Measurements from ENCODE around the gene SIGLEC7.

SIGLEC7 gene

GRCh38 chr19:51124216-51124615 lies 17.9 kb upstream of the SIGLEC7 start:
- TF ChIP-seq, protein P1, sequence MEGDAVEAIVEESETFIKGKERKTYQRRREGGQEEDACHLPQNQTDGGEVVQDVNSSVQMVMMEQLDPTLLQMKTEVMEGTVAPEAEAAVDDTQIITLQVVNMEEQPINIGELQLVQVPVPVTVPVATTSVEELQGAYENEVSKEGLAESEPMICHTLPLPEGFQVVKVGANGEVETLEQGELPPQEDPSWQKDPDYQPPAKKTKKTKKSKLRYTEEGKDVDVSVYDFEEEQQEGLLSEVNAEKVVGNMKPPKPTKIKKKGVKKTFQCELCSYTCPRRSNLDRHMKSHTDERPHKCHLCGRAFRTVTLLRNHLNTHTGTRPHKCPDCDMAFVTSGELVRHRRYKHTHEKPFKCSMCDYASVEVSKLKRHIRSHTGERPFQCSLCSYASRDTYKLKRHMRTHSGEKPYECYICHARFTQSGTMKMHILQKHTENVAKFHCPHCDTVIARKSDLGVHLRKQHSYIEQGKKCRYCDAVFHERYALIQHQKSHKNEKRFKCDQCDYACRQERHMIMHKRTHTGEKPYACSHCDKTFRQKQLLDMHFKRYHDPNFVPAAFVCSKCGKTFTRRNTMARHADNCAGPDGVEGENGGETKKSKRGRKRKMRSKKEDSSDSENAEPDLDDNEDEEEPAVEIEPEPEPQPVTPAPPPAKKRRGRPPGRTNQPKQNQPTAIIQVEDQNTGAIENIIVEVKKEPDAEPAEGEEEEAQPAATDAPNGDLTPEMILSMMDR (IDR thresholded peaks at IDR 0.05; ENCODE audit: low read depth, low read length), result no peak
- DNase-seq (ENCODE audit: extremely low read depth, low read depth), result no peak

DNA sequence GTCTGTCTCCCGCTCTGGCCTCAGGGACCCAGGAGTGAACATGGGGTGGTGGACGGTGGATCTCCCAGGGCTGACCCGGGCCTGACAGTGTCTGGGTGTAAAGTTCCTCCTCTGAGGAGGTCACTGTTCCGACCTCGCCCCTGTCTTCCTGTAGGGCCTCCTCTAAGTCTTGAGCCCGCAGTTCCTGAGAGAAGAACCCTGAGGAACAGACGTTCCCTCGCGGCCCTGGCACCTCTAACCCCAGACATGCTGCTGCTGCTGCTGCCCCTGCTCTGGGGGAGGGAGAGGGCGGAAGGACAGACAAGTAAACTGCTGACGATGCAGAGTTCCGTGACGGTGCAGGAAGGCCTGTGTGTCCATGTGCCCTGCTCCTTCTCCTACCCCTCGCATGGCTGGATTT lies 17.4 kb upstream of the SIGLEC7 start, which contains the start of gene SIGLEC9:
Gene SIGLEC9, plus strand, starts transcription at position 178 of the 400 bp plus-strand sequence. Its CDS starts 69 bp downstream, at position 247.
- TF ChIP-seq, protein P1 (IDR thresholded peaks at IDR 0.05; ENCODE audit: low read depth, low read length), result no peak
- DNase-seq (ENCODE audit: extremely low read depth, low read depth), result no peak

- TF ChIP-seq, protein P1 (IDR thresholded peaks at IDR 0.05; ENCODE audit: low read depth, low read length), result no peak
- DNase-seq (ENCODE audit: extremely low read depth, low read depth), result no peak
Measured at GRCh38 chr19:51125421-51126075, 16.6 kb upstream of the SIGLEC7 start.

DNA sequence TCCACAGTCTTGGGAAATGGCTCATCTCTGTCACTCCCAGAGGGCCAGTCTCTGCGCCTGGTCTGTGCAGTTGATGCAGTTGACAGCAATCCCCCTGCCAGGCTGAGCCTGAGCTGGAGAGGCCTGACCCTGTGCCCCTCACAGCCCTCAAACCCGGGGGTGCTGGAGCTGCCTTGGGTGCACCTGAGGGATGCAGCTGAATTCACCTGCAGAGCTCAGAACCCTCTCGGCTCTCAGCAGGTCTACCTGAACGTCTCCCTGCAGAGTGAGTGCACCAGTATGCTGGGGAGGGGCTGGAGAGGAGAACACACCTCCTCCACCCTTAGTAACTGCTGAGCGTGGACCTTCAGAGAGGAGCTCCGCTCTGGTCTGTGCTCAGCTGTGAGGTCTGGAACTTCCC lies 15.1 kb upstream of the SIGLEC7 start:
- TF ChIP-seq, protein P1 (IDR thresholded peaks at IDR 0.05; ENCODE audit: low read depth, low read length), result no peak
- no peak for DNase-seq (ENCODE audit: extremely low read depth, low read depth)

DNA sequence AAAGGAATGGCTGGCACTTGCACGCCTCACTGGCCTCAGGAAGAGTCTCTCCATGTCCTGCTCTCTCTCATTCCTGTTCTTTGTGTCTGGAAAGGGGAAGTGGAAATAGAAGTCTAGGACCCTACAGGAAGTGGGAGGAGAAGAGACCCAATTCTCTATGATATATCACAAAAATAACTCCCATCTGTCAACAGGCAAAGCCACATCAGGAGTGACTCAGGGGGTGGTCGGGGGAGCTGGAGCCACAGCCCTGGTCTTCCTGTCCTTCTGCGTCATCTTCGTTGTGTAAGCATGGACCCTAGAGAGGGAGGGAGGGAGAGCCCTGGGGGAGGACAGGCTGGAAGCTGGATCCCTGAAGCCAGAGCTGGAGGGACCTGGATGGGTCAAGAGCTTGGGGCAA lies 14.3 kb upstream of the SIGLEC7 start:
- no peak for DNase-seq (ENCODE audit: extremely low read depth, low read depth)
- TF ChIP-seq, protein P1 (IDR thresholded peaks at IDR 0.05; ENCODE audit: low read depth, low read length), result no peak

DNA sequence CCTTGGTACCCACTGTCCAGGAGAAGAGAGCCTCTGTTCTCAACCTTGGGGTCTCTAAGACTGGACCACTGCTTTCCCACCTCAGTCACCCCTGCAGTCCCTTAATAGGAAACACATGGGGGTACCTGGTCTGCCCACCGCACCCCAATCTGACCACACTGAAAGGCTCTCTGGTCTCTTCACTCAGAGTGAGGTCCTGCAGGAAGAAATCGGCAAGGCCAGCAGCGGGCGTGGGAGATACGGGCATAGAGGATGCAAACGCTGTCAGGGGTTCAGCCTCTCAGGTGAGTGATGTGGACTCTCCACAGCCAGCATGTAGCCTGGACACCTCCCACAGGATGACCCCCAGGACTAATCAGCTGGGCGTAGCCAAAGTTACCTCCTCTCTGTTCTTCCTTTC lies 13.9 kb upstream of the SIGLEC7 start:
- TF ChIP-seq, protein P1 (IDR thresholded peaks at IDR 0.05; ENCODE audit: low read depth, low read length), result no peak
- DNase-seq (ENCODE audit: extremely low read depth, low read depth), result no peak

- DNase-seq (ENCODE audit: extremely low read depth, low read depth), result no peak
- TF ChIP-seq, protein P1 (IDR thresholded peaks at IDR 0.05; ENCODE audit: low read depth, low read length), result no peak
Measured at GRCh38 chr19:51129716-51130115, 12.4 kb upstream of the SIGLEC7 start.
